HepG2 (cell line): Measurements from ENCODE around the gene COQ4.

Experiments
- CEBPB ChIP-seq: IDR thresholded peaks from 2 replicates; pipeline ENCODE4 v1.6.1; 2011; ENCODE audit warnings: low read depth, low read length, improper control_type of control experiment, borderline replicate concordance
- FOXJ3 ChIP-seq: sonication (generic); formaldehyde crosslinking; IDR thresholded peaks from 2 replicates; pipeline ENCODE4 v1.4.0; 2020; ENCODE audit warnings: missing genetic modification reagents, mild to moderate bottlenecking, borderline replicate concordance
- MYC ChIP-seq: sonication (generic); formaldehyde crosslinking; IDR thresholded peaks from 2 replicates; pipeline ENCODE4 v1.9.0; 2021; ENCODE audit warnings: missing genetic modification reagents, borderline replicate concordance
- TF ChIP-seq, protein P1 (sequence below): sonication (generic); formaldehyde crosslinking; IDR thresholded peaks from 2 replicates; pipeline ENCODE4 v1.5.0; 2020; ENCODE audit warnings: mild to moderate bottlenecking, missing genetic modification reagents, moderate library complexity

DNA sequence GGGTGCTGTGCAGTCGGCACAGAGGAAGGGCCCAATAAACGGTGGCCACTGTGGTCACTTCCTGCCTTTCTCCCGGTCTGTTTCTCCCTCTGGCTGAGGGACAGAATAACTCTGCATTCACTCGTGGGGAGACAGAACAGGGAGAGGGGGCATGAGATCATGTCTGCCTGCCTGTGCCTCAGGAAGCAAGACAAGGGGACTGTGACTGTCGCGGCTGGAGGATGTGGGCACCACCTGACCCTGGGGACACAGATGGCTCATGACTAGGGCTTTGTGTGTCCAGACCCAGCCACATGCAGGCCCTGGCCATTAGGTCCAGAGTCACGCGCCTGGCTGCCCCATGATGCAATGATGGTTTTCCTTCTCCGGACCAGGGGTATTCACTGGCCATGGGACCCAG lies 6.2 kb upstream of the COQ4 start:
- TF ChIP-seq MYC (CRISPR knock-in tag), result no peak
- no peak for TF ChIP-seq CEBPB
- no peak for TF ChIP-seq FOXJ3 (CRISPR knock-in tag)
- TF ChIP-seq, protein P1, sequence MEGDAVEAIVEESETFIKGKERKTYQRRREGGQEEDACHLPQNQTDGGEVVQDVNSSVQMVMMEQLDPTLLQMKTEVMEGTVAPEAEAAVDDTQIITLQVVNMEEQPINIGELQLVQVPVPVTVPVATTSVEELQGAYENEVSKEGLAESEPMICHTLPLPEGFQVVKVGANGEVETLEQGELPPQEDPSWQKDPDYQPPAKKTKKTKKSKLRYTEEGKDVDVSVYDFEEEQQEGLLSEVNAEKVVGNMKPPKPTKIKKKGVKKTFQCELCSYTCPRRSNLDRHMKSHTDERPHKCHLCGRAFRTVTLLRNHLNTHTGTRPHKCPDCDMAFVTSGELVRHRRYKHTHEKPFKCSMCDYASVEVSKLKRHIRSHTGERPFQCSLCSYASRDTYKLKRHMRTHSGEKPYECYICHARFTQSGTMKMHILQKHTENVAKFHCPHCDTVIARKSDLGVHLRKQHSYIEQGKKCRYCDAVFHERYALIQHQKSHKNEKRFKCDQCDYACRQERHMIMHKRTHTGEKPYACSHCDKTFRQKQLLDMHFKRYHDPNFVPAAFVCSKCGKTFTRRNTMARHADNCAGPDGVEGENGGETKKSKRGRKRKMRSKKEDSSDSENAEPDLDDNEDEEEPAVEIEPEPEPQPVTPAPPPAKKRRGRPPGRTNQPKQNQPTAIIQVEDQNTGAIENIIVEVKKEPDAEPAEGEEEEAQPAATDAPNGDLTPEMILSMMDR (CRISPR knock-in tag), result no peak
